ENCODE results near the gene FBXO22. TPM values are rescaled to one million over a fixed set of nuclear protein-coding genes. Genes with fewer than 3 reads are reported as not detected.
"Not testable (repeated sequence)": the region's sequence is repeated elsewhere in the genome, so short reads cannot be mapped to it uniquely, and the experiment has no call there.

The FBXO22 gene
- total RNA-seq, 1 donor from 2014 or later = 47.0 TPM

DNA sequence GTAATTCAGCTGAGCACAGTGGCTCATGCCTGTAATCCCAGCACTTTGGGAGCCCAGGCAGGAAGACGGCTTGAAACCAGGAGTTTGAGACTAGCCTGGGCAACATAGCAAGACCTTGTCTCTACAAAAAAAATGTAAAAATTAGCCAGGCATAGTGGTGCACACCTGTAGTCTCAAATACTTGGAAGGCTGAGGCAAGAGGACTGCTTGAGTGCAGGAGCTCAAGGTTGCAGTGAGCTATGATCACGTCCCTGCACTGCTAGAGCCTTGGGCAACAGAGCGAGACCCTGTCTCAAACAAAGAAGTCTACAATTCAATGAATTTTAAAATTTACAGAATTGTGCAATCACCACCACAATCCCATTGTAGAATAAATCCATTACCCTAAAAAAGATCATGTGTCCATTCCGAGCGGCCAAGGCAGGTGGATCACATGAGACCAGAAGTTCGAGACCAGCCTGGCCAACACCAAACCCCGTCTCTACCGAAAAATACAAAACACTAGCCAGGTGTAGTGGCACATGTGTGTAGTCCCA lies 45.2 kb downstream of the FBXO22 start:
- H3K27ac Mint-ChIP-seq = no peak overlapping the region
- H3K4me3 Mint-ChIP-seq (ENCODE audit: low read depth) = no peak overlapping the region
- intact Hi-C loops (cut with micrococcal nuclease) = no loop called here
- peaks cover 5% of the 10 kb centered on the region for H3K4me1 Mint-ChIP-seq (ENCODE audit: low read depth)
- H3K9me3 Mint-ChIP-seq = no peaks in the 10 kb centered on the region
- H3K27me3 Mint-ChIP-seq (ENCODE audit: low read depth) = peaks cover 30% of the 10 kb centered on the region
- no peak for DNase-seq (ENCODE audit: low spot score)
- H3K36me3 Mint-ChIP-seq (ENCODE audit: low read depth) = no peaks in the 10 kb centered on the region

DNA sequence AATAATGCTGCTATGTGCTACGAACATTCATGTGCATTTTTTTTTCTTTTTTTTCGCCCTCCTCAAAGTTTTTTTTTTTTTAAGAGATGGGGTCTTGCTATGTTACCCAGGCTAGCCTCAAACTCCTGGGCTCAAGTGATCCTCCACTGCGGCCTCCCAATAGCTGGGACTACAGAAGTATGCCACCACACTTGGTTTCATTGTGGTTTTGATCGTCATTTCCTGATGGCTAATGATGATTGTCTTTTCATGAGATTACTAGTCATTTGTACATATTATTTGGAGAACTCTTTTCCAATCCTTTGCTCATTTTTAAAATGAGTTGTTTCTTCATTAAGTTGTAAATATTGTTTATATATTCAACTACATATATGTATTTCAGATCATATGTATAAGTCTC lies 48.8 kb downstream of the FBXO22 start:
- H3K4me1 Mint-ChIP-seq (ENCODE audit: low read depth) = peaks cover 3% of the 10 kb centered on the region
- no peak for DNase-seq (ENCODE audit: low spot score)
- intact Hi-C loops (cut with micrococcal nuclease) = no loop called here
- no peak overlapping the region for H3K27ac Mint-ChIP-seq
- no peaks in the 10 kb centered on the region for H3K9me3 Mint-ChIP-seq
- peaks cover 52% of the 10 kb centered on the region for H3K27me3 Mint-ChIP-seq (ENCODE audit: low read depth)
- H3K4me3 Mint-ChIP-seq (ENCODE audit: low read depth) = no peak overlapping the region
- no peaks in the 10 kb centered on the region for H3K36me3 Mint-ChIP-seq (ENCODE audit: low read depth)

DNA sequence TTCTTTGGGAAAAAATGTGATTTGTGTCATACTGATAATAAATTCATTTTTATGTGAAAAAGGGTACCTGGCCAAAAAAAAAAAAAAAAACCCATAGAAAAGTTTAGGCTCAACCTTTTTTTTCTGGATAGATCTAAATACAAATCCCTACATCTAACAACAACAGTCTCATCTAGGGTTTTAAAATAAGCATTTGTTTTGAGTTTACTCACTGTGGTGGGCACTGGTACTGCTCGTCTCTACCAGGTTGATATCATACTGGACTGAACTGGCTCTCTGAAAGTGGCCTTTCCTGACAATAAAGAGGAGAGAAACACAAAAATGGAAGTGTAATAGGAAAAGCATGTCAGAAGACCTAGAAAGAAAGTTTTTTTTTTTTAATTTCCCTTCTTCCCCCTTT lies 52.0 kb downstream of the FBXO22 start:
- H3K4me3 Mint-ChIP-seq (ENCODE audit: low read depth) = no peak overlapping the region
- intact Hi-C loops (cut with micrococcal nuclease) = no loop called here
- no peak for DNase-seq (ENCODE audit: low spot score)
- peaks cover 55% of the 10 kb centered on the region for H3K27me3 Mint-ChIP-seq (ENCODE audit: low read depth)
- H3K27ac Mint-ChIP-seq = no peak overlapping the region
- H3K4me1 Mint-ChIP-seq (ENCODE audit: low read depth) = peaks cover 3% of the 10 kb centered on the region
- H3K36me3 Mint-ChIP-seq (ENCODE audit: low read depth) = no peaks in the 10 kb centered on the region
- H3K9me3 Mint-ChIP-seq = no peaks in the 10 kb centered on the region

DNA sequence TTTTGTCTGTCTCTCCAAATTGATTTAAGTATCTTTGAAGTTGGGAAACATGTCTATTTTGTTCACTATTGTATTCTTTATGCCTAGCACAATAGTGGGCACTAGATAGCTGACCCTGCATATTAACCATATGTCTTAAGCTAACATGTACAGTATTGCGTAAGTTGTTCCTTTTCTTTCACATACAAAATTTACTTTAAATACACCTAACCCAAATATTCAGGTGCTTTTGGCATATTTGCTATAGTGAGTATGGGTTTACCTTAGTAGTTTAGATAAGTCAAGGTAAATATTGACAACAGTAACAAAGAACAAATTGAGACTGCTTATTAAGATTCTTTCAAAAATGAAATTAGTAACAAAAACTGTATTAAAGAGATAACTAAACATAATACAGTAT lies 57.7 kb downstream of the FBXO22 start:
- H3K36me3 Mint-ChIP-seq (ENCODE audit: low read depth) = no peaks in the 10 kb centered on the region
- DNase-seq (ENCODE audit: low spot score) = no peak
- no peak overlapping the region for H3K4me3 Mint-ChIP-seq (ENCODE audit: low read depth)
- no peak overlapping the region for H3K27ac Mint-ChIP-seq
- peaks cover 32% of the 10 kb centered on the region for H3K27me3 Mint-ChIP-seq (ENCODE audit: low read depth)
- H3K4me1 Mint-ChIP-seq (ENCODE audit: low read depth) = no peaks in the 10 kb centered on the region
- H3K9me3 Mint-ChIP-seq = no peaks in the 10 kb centered on the region
- intact Hi-C loops (cut with micrococcal nuclease) = no loop called here

- peaks cover 20% of the 10 kb centered on the region for H3K27me3 Mint-ChIP-seq (ENCODE audit: low read depth)
- intact Hi-C loops (cut with micrococcal nuclease) = no loop called here
- no peaks in the 10 kb centered on the region for H3K36me3 Mint-ChIP-seq (ENCODE audit: low read depth)
- H3K4me3 Mint-ChIP-seq (ENCODE audit: low read depth) = no peak overlapping the region
- H3K9me3 Mint-ChIP-seq = no peaks in the 10 kb centered on the region
- no peak for DNase-seq (ENCODE audit: low spot score)
- H3K4me1 Mint-ChIP-seq (ENCODE audit: low read depth) = no peaks in the 10 kb centered on the region
- no peak overlapping the region for H3K27ac Mint-ChIP-seq
Observed at GRCh38 chr15:75966073-75966472, 62.4 kb downstream of the FBXO22 start.

DNA sequence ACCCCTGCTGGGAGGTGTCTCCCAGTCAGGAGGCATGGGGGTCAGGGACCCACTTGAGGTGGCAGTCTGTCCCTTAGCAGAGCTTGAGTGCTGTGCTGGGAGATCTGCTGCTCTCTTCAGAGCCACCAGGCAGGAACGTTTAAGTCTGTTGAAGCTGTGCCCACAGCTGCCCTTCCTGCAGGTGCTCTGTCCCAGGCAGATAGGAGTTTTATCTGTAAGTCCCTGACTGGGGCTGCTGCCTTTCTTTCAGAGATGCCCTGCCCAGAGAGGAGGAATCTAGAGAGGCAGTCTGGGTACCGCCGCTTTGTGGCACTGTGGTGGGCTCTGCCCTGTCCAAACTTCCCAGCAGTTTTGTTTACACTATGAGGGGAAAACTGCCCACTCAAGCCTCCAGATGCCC lies 73.1 kb downstream of the FBXO22 start:
- intact Hi-C loops (cut with micrococcal nuclease); H3K4me1 Mint-ChIP-seq (ENCODE audit: low read depth); H3K27ac Mint-ChIP-seq; H3K4me3 Mint-ChIP-seq (ENCODE audit: low read depth); H3K9me3 Mint-ChIP-seq; H3K36me3 Mint-ChIP-seq (ENCODE audit: low read depth); DNase-seq (ENCODE audit: low spot score): not testable (repeated sequence)
- peaks cover 70% of the 10 kb centered on the region for H3K27me3 Mint-ChIP-seq (ENCODE audit: low read depth)

DNA sequence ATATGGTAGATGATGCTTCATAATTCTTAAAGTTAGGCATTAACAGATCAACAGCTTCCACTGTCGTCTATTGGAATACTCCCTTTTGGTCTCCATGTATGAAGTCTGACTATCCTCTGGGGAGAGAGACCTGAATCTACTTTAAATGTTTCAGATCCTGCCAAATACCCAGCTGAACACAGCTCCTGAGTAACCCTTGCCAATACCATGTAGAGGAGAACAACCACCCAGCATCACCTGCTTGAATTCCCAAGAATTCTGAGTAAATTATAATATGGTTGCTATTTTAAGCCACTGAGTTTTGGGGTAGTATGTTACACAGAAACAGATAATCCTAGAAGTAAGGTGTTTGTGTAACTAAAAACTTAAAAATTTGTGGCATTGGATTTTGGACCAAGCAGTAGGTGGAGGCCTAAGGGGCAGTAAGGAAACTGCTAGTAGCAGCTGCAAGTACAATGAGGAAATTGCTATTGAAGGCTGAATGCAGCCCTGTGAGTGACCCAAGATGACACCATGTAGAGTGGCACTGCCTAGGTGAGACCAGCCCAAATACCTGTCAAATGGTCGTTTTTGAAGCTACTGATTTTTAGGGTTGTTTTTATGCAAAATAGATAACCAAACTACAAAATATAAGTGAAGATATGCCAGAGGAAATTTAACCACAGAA lies 77.6 kb downstream of the FBXO22 start:
- DNase-seq (ENCODE audit: low spot score) = no peak
- peaks cover 57% of the 10 kb centered on the region for H3K27me3 Mint-ChIP-seq (ENCODE audit: low read depth)
- H3K36me3 Mint-ChIP-seq (ENCODE audit: low read depth) = no peaks in the 10 kb centered on the region

DNA sequence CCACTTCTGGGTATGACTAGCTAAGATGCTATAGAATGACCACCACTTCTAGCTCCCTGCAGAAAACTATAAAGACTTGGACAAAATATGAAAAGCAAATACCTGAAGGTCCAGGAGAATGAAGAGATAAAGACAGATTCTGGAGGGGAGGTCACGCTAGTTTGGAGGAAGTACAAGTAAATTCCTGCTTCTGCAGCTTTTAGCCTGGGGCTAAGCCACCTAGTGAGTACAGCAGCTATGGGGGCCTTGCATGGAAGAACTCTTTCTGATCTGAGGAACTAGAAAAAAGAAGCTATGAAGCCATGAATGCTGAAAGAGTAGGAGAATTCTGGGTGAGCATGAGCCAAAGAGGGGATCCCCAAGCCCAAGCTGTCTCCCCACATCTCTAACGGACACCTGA lies 78.8 kb downstream of the FBXO22 start:
- no peak for DNase-seq (ENCODE audit: low spot score)
- intact Hi-C loops (cut with micrococcal nuclease) = no loop called here
- no peaks in the 10 kb centered on the region for H3K36me3 Mint-ChIP-seq (ENCODE audit: low read depth)

More for the DNA sequence above, 77.6 kb downstream of the FBXO22 start:
- Mint-ChIP-seq H3K4me1 (ENCODE audit: low read depth) (no peaks in the 10 kb centered on the region), H3K9me3 (no peaks in the 10 kb centered on the region), H3K4me3 (ENCODE audit: low read depth) (no peak overlapping the region), H3K27ac (no peak overlapping the region)
- intact Hi-C loops (cut with micrococcal nuclease) = no loop called here

GRCh38 chr15:75984706-75985105 lies 81.0 kb downstream of the FBXO22 start:
- H3K4me1 Mint-ChIP-seq (ENCODE audit: low read depth); DNase-seq (ENCODE audit: low spot score); H3K27ac Mint-ChIP-seq; H3K4me3 Mint-ChIP-seq (ENCODE audit: low read depth); H3K9me3 Mint-ChIP-seq; intact Hi-C loops (cut with micrococcal nuclease); H3K36me3 Mint-ChIP-seq (ENCODE audit: low read depth): not testable (repeated sequence)
- H3K27me3 Mint-ChIP-seq (ENCODE audit: low read depth) = peaks cover 60% of the 10 kb centered on the region

More for the DNA sequence above, 78.8 kb downstream of the FBXO22 start:
- Mint-ChIP-seq H3K4me1 (ENCODE audit: low read depth) (no peaks in the 10 kb centered on the region), H3K9me3 (no peaks in the 10 kb centered on the region), H3K27me3 (ENCODE audit: low read depth) (peaks cover 57% of the 10 kb centered on the region), H3K4me3 (ENCODE audit: low read depth) (no peak overlapping the region), H3K27ac (no peak overlapping the region)

DNA sequence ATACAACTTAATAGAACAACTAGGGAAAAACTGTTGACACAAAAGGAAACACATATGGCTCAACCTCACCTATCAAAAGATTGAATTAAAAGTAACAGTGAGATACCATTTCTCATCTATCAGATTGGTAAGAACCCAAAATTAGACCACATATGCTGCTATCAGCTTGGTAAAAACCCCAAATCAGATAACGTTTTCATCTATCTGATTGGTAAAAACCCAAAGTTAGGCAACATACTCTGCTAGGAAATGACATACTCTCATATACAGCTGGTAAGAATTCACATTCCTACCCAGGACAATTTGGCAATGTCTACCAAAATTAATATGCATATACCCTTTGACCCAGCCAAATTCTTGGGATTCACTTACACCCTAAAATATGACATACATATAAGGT lies 82.3 kb downstream of the FBXO22 start:
- H3K4me3 Mint-ChIP-seq (ENCODE audit: low read depth) = no peak overlapping the region
- peaks cover 55% of the 10 kb centered on the region for H3K27me3 Mint-ChIP-seq (ENCODE audit: low read depth)
- no peaks in the 10 kb centered on the region for H3K36me3 Mint-ChIP-seq (ENCODE audit: low read depth)
- H3K4me1 Mint-ChIP-seq (ENCODE audit: low read depth) = no peaks in the 10 kb centered on the region
- H3K27ac Mint-ChIP-seq = no peak overlapping the region
- no peak for DNase-seq (ENCODE audit: low spot score)
- no peaks in the 10 kb centered on the region for H3K9me3 Mint-ChIP-seq
- intact Hi-C loops (cut with micrococcal nuclease) = no loop called here

DNA sequence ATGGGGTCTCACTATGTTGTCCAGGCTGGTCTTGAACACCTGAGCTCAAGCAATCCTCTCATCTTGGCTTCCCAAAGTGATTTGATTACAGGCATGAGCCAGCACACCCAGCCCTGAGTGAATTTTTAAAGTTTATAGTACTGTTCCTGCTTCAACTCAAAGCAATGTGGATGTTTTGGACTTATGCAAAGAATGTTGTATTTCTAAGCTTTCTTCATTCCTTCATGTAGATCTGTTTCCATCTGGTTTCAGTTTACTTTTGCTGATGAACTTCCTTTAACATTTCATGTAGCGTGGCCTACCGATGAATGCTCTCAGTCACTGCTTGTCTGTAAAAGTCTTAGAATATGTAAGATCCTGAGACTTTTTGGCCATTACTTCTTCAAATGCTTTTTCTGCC lies 85.4 kb downstream of the FBXO22 start:
- Mint-ChIP-seq H3K9me3 (no peaks in the 10 kb centered on the region), H3K4me3 (ENCODE audit: low read depth) (no peak overlapping the region), H3K4me1 (ENCODE audit: low read depth) (no peaks in the 10 kb centered on the region), H3K27ac (no peak overlapping the region), H3K36me3 (ENCODE audit: low read depth) (no peaks in the 10 kb centered on the region), H3K27me3 (ENCODE audit: low read depth) (peaks cover 40% of the 10 kb centered on the region)
- intact Hi-C loops (cut with micrococcal nuclease) = no loop called here
- no peak for DNase-seq (ENCODE audit: low spot score)

DNA sequence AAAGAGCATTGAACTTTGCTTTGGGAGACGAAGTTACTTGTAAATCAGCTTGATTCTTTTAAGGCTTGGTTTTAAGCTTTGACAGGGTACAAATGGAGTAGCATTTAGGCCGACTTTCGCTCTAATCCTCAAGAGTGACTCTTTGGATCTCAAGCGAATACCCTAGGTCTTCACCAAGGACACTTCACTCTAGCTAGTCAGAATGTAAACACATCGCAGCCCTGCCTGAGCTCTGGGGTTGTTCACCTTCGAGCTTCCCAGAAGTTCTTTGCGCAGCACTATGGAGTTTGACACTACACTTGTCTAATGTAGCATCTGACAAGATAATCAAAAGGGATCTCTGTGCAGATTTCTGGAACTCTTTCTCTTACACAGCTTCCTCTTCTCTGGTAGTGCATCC lies 86.2 kb downstream of the FBXO22 start:
- no peaks in the 10 kb centered on the region for H3K36me3 Mint-ChIP-seq (ENCODE audit: low read depth)
- intact Hi-C loops (cut with micrococcal nuclease) = no loop called here
- H3K4me3 Mint-ChIP-seq (ENCODE audit: low read depth) = no peak overlapping the region
- H3K4me1 Mint-ChIP-seq (ENCODE audit: low read depth) = no peaks in the 10 kb centered on the region
- H3K9me3 Mint-ChIP-seq = no peaks in the 10 kb centered on the region
- no peak overlapping the region for H3K27ac Mint-ChIP-seq
- no peak for DNase-seq (ENCODE audit: low spot score)
- H3K27me3 Mint-ChIP-seq (ENCODE audit: low read depth) = peaks cover 43% of the 10 kb centered on the region
